NCI-H748 (cell line): ENCODE results near the gene RARG.
A peak's percentile ranks its signal among the peaks of the same experiment; 100 is the strongest.

Experiments
- DNase-seq: peaks from one replicate; lab custom pipeline; 2025; ENCODE audit not compliant: unreplicated experiment; lab: John Stamatoyannopoulos, UW

Gene RARG

DNA sequence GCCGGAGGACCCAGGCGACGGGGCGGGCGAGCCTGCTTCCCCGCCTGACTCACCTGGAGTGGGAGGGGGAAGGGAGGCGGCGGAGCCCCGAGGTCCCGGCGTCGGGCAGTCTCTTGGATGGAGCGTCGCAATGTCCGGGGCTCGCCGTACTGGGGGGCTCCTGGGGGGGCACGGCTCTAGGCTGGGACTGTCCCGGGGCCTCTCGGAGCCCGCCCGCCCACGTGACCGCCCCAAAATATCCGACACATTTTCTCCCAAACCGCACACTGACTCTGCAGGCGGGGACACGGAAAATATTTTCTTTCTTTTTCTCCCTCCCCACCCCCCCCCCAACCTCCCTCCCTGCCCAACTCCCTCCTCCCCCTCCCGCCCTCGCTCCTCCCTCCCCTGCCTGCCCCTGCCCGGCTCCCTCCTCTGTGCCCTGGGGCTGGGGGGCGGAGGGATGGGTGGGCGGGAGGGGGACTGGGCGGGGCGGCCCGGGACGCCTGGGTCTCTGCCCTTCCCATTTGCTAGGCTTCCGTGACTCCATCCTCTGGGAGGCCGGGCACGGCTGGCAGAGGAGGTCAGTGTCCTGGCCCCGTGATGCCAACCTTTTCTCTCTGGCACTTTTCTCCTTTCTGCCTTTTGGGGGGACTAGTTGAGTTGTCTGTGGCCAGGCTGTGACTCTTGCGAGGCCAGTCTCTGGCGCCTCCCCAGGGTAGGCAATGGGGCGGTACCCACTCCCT lies at the start of gene RARG:
TSS of gene RARG (minus strand) at position 289 of the 725 bp plus-strand sequence. CDS start 4,664 bp downstream, outside the sequence.
- peak; percentile 66 for DNase-seq

GRCh38 chr12:53279888-53280498 lies 48.0 kb upstream of the RARG start:
- no peak for DNase-seq

GRCh38 chr12:53279283-53279869 lies 47.4 kb upstream of the RARG start:
- DNase-seq = no peak

GRCh38 chr12:53277981-53278380 lies 46.0 kb upstream of the RARG start:
- DNase-seq = no peak

- DNase-seq = no peak
These were observed 44.5 kb upstream of the RARG start for GRCh38 chr12:53276511-53276910.

- DNase-seq = no peak
These were observed 42.4 kb upstream of the RARG start for GRCh38 chr12:53274445-53274844.

GRCh38 chr12:53268630-53269562 lies 36.9 kb upstream of the RARG start:
- DNase-seq = no peak

DNA sequence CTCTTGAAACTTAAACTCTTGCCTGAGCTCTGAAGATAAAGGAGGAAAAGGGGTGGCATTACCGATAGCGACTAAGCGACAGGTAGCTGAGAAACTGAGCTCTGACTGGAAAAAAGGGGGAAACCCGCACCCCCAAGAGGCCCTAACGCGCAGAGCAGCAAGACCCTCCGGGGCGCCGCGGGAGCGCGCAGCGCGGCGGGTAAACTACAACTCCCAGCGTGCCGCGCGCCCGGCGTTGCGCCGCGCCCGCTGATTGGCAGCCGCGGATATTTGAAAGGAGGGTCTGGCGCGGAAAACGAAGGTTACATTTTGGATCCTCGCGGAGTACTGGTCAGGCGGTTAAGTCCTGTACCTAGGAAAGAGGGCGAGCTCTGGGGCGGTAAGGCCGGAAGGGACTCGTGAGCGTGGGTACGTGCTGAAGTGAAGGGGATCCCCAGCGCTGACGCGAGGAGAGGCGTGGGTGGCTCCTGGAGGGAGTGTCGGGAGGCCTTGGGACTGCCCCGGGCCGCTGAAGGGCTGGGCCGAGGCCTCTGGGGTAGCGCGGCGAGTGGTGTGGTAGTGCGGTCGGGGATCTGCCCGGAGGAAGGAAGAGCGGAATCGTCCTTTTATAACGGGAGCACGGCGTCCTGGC lies 36.1 kb upstream of the RARG start, which contains the start of gene ESPL1:
TSS of gene ESPL1 (plus strand) at position 301 of the 631 bp plus-strand sequence. CDS start 468 bp downstream, outside the sequence.
- DNase-seq = peak; percentile 87

DNA sequence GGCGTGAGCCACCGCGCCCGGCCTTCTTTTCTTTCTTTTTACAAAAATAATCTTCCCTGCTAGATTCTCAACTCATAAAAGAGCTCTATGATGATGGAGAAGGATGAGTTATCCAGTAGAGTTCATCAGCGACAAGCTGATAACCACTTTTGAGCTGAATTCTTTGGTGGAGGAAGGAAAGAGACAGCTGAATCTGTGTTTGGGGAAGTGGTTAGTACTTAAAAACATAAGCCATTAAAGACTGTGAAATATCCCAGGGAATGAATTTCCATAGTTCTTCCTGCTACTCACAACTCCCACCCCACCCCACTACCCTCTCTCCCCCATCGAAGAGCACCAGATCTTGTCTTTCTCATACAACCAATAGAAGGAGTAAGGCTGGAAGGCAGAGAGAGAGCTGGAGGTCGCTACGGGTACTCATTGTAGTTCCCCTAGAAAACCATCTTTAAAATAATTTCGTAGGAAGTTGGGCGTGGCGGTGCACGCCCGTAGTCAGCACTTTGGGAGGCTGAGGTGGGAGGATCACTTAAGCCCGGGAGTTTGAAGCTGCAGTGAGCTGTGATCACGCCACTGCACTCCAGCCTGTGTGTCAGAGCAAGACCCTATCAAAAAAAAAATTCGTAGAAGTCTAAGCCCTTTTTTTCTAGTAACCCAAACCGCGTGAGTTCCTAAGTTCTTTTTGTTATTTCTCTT lies 35.4 kb upstream of the RARG start:
- DNase-seq = peak; percentile 46

GRCh38 chr12:53265783-53266182 lies 33.8 kb upstream of the RARG start:
- DNase-seq = no peak

DNA sequence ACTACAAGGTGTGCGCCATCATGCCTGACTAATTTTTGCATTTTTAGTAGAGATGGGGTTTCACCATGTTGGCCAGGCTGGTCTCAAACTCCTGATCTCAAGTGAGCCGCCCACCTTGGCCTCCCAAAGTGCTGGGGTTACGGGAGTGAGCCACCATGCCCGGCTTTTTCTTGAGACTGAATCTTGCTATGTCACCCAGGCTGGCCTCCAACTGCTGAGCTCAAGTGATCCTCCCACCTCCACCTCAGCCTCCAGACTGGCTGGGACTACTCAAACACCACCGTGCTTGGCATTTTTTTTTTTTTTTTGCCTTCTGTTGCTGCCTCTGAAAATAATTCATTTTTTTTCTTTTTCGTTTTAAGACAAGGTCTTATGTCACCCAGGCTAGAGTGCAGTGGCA lies 27.9 kb upstream of the RARG start:
- DNase-seq = no peak

- DNase-seq = no peak
These were observed 26.8 kb upstream of the RARG start for GRCh38 chr12:53258541-53259539.

GRCh38 chr12:53255996-53256395 lies 24.0 kb upstream of the RARG start:
- no peak for DNase-seq

- no peak for DNase-seq
These were observed 23.0 kb upstream of the RARG start for GRCh38 chr12:53254816-53255545.

DNA sequence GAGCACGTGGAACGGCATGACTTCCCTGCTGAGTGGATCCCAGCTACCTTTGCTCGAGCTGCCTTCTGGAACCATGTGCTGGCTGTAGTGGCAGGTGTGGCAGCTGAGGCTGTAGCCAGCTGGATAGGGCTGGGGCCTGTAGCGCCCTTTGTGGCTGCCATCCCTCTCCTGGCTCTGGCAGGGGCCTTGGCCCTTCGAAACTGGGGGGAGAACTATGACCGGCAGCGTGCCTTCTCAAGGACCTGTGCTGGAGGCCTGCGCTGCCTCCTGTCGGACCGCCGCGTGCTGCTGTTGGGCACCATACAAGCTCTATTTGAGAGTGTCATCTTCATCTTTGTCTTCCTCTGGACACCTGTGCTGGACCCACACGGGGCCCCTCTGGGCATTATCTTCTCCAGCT lies 21.3 kb upstream of the RARG start:
- no peak for DNase-seq

- peak; percentile 61 for DNase-seq
These were observed 20.4 kb upstream of the RARG start for GRCh38 chr12:53252349-53252916.

DNA sequence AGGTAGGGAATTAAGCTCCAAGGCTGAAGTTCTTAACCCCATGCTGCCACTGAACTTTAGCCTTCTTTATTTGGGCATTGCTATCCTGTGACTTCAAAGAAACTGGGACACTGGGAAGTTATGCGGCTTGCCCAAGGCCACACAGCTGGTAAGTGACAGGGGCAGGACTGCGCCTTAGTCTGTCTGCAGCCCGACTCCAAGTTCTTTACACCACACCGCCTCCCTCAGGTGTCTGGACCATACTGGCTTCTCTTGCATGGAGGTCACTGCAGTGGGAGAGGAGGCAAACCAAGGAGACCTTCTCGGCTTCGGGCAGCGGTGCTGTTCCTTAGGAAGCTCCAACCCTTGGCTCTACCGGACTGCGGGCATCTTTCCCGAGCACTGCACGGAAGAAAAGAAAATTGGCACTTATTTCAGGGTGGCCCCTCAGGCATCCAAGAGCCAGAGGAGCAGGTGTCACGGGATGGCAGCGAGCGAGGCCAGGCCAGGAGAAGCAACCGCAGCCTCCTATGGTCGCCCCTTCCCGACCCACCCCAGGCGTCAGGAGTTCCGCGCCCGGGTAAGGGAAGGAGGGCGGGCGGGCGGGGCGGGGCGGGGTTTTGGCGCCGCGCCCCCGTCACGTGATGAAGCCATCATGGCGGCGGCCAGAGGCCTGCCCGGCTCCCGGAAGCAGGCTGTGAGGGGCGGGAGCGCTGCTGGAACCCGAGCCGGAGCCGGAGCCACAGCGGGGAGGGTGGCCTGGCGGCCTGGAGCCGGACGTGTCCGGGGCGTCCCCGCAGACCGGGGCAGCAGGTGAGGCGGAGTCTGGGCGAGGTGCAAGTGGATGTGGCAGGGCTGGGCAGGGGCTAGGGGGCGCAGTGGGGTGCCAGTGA lies 19.7 kb upstream of the RARG start:
- DNase-seq = peak; percentile 86
